Hematopoietic multipotent progenitor cell treated with erythropoietin and hydrocortisone succinate and interleukin-3 and kit ligand, for 4 days (in vitro differentiated cells): ENCODE measurements around the gene ARID4A.
"Not testable (repeated sequence)": the region's sequence is repeated elsewhere in the genome, so short reads cannot be mapped to it uniquely, and the experiment has no call there.

Experiments used
- DNase-seq: peaks from one replicate; pipeline ENCODE4 v3.0.0-alpha.2; 2015

The ARID4A gene

GRCh38 chr14:58362798-58363412 is 64.5 kb downstream of the ARID4A start:
- peak; percentile 72 for DNase-seq

- no peak for DNase-seq
Observed at GRCh38 chr14:58364316-58364715, 66.0 kb downstream of the ARID4A start.

- DNase-seq = no peak
Observed at GRCh38 chr14:58367296-58367695, 68.9 kb downstream of the ARID4A start.

GRCh38 chr14:58368956-58369355 is 70.6 kb downstream of the ARID4A start:
- DNase-seq = no peak

GRCh38 chr14:58376791-58377190 is 78.4 kb downstream of the ARID4A start:
- DNase-seq = no peak

- no peak for DNase-seq
Observed at GRCh38 chr14:58390830-58391229, 92.5 kb downstream of the ARID4A start.

- DNase-seq = no peak
Observed at GRCh38 chr14:58395562-58395811, 97.1 kb downstream of the ARID4A start.

GRCh38 chr14:58395812-58396788 is 97.7 kb downstream of the ARID4A start, which contains the start of gene TOMM20L:
TOMM20L (plus strand) TSS chr14:58395930; CDS start chr14:58395958, 28 bp downstream.
- DNase-seq = peak; percentile 90

- DNase-seq = no peak
Observed at GRCh38 chr14:58397156-58397555, 98.8 kb downstream of the ARID4A start.

- DNase-seq = no peak
Observed at GRCh38 chr14:58398495-58398894, 100.1 kb downstream of the ARID4A start.

GRCh38 chr14:58398895-58399294 is 100.5 kb downstream of the ARID4A start:
- DNase-seq = no peak

GRCh38 chr14:58401587-58401986 is 103.2 kb downstream of the ARID4A start:
- DNase-seq = no peak

GRCh38 chr14:58408681-58409215 is 110.4 kb downstream of the ARID4A start:
- DNase-seq = no peak

- DNase-seq = peak; percentile 65
Observed at GRCh38 chr14:58414845-58415244, 116.5 kb downstream of the ARID4A start.

- DNase-seq = no peak
Observed at GRCh38 chr14:58415636-58416547, 117.5 kb downstream of the ARID4A start.

- DNase-seq = not testable (repeated sequence)
Observed at GRCh38 chr14:58416934-58417333, 118.6 kb downstream of the ARID4A start.
